ENCODE data around the gene TMEM154. TPM values are rescaled to one million over a fixed set of nuclear protein-coding genes. Genes with fewer than 3 reads are reported as not detected.

The TMEM154 gene
- total RNA-seq, 2 experiments from 2014 or later, result 47.1 to 50.0 TPM

DNA sequence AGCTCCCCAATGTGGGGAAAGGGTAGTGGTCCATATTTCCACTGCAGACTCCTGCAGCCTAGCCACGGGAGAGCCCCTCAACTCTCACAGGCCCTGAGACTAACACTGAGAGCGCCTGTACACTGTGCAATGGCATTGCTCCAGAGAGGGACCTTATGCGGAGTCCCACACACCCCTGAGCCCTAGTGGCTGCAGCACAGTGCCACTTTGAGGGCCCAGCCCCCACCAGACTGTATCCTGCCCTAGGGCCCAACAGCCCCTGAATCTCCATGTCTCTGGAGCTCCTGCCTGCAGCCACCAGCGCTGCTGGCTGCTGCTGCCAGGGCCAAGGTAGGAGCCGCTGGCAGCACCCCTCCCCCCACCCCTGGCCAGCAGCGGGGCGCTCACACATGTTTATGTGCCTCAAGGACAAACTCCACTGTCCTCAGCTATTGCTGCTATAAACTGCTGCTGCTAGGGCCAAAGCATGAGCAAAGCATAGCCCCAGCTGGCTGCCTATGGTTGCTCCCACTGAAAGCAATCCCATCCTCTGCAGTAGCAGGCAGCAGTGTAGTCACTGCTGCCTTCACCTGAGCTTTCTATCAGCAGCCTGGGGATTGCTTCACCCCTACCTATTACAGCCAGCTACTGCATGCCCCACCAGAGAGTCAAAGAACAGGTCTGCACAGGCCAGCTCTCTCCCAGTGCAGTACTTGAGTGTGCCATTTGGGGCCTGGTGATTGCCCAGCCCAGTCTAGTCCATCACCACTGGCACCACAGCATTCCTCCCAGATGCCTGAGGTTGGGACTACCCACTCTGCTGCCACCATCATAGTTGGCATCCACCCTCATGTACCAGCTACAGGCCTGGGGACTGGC, 24.3 kb downstream of the TMEM154 start:
- H3K4me3 Mint-ChIP-seq, result no peak overlapping the region
- peaks cover 79% of the 10 kb centered on the region for H3K36me3 Mint-ChIP-seq (ENCODE audit: low read depth)
- no peak for DNase-seq
- CTCF ChIA-PET, result interaction anchor here (1.6 kb wide), 1 partner anchor 12 kb away, joined by 3 read pairs; no protein-coding TSS in a partner anchor
- H3K27ac Mint-ChIP-seq, result no peak overlapping the region
- no peaks in the 10 kb centered on the region for H3K27me3 Mint-ChIP-seq
- H3K9me3 Mint-ChIP-seq, result peaks cover 32% of the 10 kb centered on the region
- POLR2A ChIA-PET, result no interaction called here
- peaks cover 12% of the 10 kb centered on the region for H3K4me1 Mint-ChIP-seq

DNA sequence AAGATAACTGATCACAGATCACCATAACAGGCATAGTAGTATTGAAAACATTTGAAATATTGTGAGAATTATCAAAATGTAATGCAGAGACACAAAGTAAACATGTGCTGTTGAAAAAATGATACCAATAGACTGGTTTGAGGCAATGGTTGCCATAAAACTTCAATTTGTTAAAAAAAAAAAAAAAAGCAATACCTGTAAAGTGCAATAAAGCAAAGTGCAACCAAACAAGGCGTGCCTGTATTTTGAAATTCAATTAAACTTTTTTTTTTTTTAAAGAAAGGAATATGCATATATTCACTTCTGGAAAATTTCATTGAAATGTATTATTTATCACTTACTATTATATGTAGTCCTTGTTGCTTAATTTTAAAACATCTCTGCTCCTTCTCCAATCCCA, 27.7 kb downstream of the TMEM154 start:
- peaks cover 74% of the 10 kb centered on the region for H3K36me3 Mint-ChIP-seq (ENCODE audit: low read depth)
- DNase-seq, result no peak
- H3K4me3 Mint-ChIP-seq, result no peak overlapping the region
- H3K9me3 Mint-ChIP-seq, result peaks cover 10% of the 10 kb centered on the region
- no peak overlapping the region for H3K27ac Mint-ChIP-seq
- CTCF ChIA-PET, result no interaction called here
- H3K4me1 Mint-ChIP-seq, result peaks cover 20% of the 10 kb centered on the region
- POLR2A ChIA-PET, result no interaction called here
- H3K27me3 Mint-ChIP-seq, result no peaks in the 10 kb centered on the region

DNA sequence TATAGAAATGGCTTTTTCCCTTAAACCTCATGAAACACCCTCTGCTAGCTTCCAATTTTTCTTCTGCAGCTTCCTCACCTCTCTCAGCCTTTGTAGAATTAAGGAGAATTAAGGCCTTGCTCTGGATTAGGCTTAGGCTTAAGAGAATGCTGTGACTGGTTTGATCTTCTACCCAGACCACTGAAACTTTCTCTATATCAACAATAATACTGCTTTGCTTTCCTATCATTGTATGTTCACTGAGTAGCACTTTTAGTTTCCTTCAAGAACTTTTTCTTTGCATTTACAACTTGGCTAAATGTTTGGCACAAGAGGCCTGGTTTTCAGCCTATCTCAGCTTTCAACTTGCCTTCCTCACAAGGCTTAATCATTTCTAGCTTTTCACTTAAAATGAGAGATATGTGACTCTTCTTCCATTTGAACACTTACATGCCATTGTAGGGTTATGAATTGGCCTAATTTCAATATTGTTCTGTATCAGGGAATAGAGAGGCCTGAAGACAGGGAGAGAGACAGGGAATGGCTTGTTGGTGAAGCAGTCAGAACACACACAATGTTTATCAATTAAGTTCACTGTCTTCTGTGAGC, 28.2 kb downstream of the TMEM154 start:
- Mint-ChIP-seq H3K4me3 (no peak overlapping the region), H3K4me1 (peaks cover 22% of the 10 kb centered on the region), H3K9me3 (peaks cover 5% of the 10 kb centered on the region), H3K27ac (no peak overlapping the region), H3K36me3 (ENCODE audit: low read depth) (peaks cover 74% of the 10 kb centered on the region), H3K27me3 (no peaks in the 10 kb centered on the region)
- POLR2A ChIA-PET, result interaction anchor here (0.6 to 0.9 kb wide), 2 partner anchors 28 to 128 kb away, joined by 3 read pairs; partner anchors contain the start of genes ARFIP1 and TIGD4
- no peak for DNase-seq
- CTCF ChIA-PET, result interaction anchor here (1.3 kb wide), 1 partner anchor 28 kb away, joined by 3 read pairs; no protein-coding TSS in a partner anchor

DNA sequence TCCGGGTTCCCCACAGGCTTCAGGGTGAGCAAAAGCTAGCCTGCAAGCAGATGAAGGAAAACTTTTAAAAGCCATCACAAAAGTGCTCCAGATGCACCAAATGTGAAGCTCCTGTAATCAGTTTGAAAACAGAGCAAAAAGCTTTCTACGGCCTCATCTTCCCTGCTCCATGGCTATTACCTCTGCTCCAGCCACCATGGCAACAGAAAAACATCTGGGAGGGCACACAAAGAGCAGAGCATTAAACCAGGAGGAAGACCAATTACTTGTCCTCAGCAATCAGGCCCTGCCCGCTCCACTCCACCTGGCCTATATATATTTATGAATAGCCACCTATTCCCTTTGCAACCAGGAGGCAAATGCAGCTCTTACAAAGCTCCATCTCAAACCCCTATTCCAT, 33.6 kb downstream of the TMEM154 start:
- CTCF ChIA-PET, result interaction anchor here (0.9 to 10.5 kb wide), 3 partner anchors 24 to 482 kb away, joined by 3 to 155 read pairs (median 3); no protein-coding TSS in a partner anchor
- Mint-ChIP-seq H3K4me1 (peaks cover 49% of the 10 kb centered on the region), H3K4me3 (no peak overlapping the region), H3K36me3 (ENCODE audit: low read depth) (peaks cover 59% of the 10 kb centered on the region), H3K9me3 (no peaks in the 10 kb centered on the region), H3K27me3 (no peaks in the 10 kb centered on the region), H3K27ac (no peak overlapping the region)
- POLR2A ChIA-PET, result interaction anchor here (0.9 to 1.3 kb wide), 2 partner anchors 14 to 109 kb away, joined by 3 to 12 read pairs; partner anchors contain the start of gene FBXW7
- DNase-seq, result no peak

DNA sequence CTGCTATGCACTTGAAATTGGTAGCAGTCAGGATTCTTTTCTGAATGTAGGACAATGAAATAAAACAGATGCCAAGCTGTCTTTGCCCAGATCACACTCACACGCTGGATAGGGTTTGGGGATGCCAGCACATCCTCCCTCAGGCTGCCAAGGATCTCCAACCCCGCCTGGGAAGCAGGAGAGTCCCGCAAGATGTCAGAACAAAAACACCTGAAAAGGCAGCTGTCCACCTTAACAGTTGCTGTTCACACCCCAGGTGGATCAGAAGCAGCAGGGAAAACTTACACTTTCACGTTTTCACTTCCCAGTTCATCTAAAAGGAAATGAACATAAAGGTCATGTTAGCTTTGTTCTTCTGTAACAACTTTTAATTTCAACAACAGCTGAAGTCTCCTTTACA, 35.7 kb downstream of the TMEM154 start:
- H3K4me3 Mint-ChIP-seq, result no peak overlapping the region
- peaks cover 53% of the 10 kb centered on the region for H3K36me3 Mint-ChIP-seq (ENCODE audit: low read depth)
- CTCF ChIA-PET, result interaction anchor here (0.7 to 10.5 kb wide), 5 partner anchors 34 to 143 kb away, joined by 3 to 155 read pairs (median 4); no protein-coding TSS in a partner anchor
- no peak for DNase-seq
- no peaks in the 10 kb centered on the region for H3K9me3 Mint-ChIP-seq
- H3K27me3 Mint-ChIP-seq, result no peaks in the 10 kb centered on the region
- peaks cover 55% of the 10 kb centered on the region for H3K4me1 Mint-ChIP-seq
- H3K27ac Mint-ChIP-seq, result peak overlapping the region; percentile 79
- POLR2A ChIA-PET, result interaction anchor here (1.9 to 4.2 kb wide), 2 partner anchors 35 to 108 kb away, joined by 14 to 32 read pairs; partner anchors contain the start of genes FBXW7 and TMEM154

DNA sequence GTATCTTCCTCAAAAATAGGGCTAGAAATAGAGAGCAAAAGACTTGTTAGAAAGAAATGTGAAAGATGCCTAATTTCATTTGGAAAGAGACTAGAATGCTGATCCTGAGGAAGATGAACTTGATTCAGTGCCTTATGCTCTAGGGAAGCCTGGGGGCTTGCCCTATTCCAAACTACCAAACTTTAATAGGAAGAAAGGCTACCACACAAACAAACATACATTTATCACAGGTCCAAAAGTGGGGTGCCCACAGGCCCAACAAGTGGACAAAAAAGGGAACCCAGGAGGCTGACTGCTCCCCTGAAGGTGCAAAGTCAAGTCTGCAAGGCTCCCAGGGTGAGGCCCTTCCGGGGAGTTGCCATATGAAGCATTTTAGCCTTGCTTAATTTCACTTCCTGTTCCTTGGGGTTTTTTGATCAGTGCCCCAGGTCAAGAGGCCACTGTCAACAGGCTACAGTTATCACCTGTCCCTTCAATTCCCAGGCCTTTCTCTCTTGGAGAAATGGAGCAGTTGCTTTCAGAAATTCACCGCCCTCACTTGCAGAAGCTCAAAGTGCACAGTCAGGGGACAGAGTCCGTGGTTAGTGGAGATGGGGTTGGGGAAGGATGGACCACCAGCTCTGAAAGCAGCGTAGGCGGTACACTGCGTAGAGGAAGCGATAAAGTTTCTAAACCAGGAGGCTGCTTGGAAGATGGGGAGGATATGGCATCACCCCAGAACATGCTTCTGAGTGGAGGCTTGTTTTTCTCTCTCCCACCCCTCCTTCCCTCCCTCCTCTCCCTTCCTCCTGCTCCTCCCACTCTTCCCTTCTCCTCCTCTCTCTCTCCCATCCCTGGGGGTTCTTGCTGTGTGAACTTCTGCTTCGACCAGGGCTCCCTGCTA, 36.4 kb downstream of the TMEM154 start:
- peaks cover 55% of the 10 kb centered on the region for H3K4me1 Mint-ChIP-seq
- peaks cover 52% of the 10 kb centered on the region for H3K36me3 Mint-ChIP-seq (ENCODE audit: low read depth)
- ChIA-PET POLR2A (interaction anchor here (1.9 to 4.2 kb wide), 2 partner anchors 36 to 107 kb away, joined by 14 to 32 read pairs; partner anchors contain the start of genes FBXW7 and TMEM154), CTCF (interaction anchor here (0.7 to 10.5 kb wide), 9 partner anchors 12 to 235 kb away, joined by 3 to 155 read pairs (median 3); partner anchors contain the start of genes FBXW7 and TMEM154)
- H3K9me3 Mint-ChIP-seq, result no peaks in the 10 kb centered on the region
- peak overlapping the region; percentile 79 for H3K27ac Mint-ChIP-seq
- H3K27me3 Mint-ChIP-seq, result no peaks in the 10 kb centered on the region
- DNase-seq, result peak; percentile 49
- peak overlapping the region; percentile 28 for H3K4me3 Mint-ChIP-seq

DNA sequence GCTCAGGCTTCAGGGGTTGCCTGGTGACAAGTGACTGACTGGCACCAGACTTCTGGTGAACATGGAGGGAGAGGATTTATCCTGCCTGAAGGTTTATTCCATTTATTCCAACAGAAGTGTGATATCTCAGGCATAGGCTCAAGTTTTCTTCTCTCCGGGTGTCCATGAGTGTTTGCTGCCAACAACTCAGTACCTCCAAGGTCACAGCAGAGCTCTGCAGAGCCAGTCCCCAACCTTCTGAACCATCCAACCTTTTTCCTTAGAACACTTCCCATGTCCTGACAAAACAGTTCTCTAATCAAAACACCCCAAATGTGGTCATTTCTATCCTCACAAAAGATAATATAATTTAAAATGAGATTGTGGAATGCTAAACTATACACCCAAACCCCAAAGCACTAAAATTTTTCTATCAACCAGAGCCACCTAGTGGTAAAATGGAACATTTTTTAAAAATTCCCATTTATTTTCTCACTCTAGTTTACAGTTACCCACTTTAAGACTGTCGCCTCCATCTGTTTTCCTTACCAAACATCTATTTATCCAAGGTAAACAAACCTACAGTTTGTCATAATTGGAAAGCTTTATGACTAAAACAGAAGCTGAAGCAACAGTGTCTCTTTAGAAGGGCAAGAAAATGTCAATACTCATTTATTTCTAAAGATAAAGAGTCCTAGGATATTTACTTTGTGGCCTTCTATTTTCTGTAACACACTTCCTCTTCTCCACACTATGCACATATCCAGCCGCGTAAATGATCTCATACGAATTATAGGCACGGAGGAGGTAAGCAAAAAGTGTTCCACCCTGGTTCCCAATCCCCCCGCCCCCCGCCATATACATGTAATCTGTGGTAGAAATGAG, 39.5 kb downstream of the TMEM154 start:
- Mint-ChIP-seq H3K36me3 (ENCODE audit: low read depth) (peaks cover 48% of the 10 kb centered on the region), H3K9me3 (no peaks in the 10 kb centered on the region), H3K4me3 (no peak overlapping the region), H3K27me3 (no peaks in the 10 kb centered on the region), H3K4me1 (peaks cover 42% of the 10 kb centered on the region), H3K27ac (no peak overlapping the region)
- ChIA-PET POLR2A (interaction anchor here (1.0 to 4.2 kb wide), 3 partner anchors 11 to 105 kb away, joined by 3 to 32 read pairs (median 3); partner anchors contain the start of gene FBXW7), CTCF (interaction anchor here (0.8 to 10.5 kb wide), 16 partner anchors 9 to 540 kb away, joined by 3 to 155 read pairs (median 4); partner anchors contain the start of gene FBXW7)
- DNase-seq, result no peak

DNA sequence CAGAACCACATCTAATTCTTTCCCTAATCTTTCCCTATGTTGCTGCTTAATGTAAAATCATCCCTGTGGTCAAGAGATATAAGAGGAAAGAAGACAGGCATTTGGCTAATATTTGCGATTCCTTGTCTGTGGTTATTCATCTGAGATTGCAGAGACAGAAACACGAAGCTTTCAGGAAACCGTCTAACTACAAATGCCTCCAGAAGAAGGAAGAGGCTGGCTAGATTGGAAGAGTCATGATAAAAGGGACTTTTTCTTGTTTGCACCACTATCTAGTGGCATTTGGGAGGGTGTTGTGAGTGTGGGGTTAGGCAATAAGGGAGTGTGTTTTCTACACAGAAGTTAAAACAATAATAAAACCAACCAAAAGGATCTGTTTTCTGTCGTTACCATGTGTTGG, 43.9 kb downstream of the TMEM154 start:
- Mint-ChIP-seq H3K27me3 (no peaks in the 10 kb centered on the region), H3K36me3 (ENCODE audit: low read depth) (peaks cover 49% of the 10 kb centered on the region), H3K4me3 (no peak overlapping the region), H3K9me3 (no peaks in the 10 kb centered on the region), H3K27ac (no peak overlapping the region), H3K4me1 (peaks cover 19% of the 10 kb centered on the region)
- POLR2A ChIA-PET, result no interaction called here
- no peak for DNase-seq
- CTCF ChIA-PET, result interaction anchor here (0.9 kb wide), 1 partner anchor 134 kb away, joined by 3 read pairs; no protein-coding TSS in a partner anchor

DNA sequence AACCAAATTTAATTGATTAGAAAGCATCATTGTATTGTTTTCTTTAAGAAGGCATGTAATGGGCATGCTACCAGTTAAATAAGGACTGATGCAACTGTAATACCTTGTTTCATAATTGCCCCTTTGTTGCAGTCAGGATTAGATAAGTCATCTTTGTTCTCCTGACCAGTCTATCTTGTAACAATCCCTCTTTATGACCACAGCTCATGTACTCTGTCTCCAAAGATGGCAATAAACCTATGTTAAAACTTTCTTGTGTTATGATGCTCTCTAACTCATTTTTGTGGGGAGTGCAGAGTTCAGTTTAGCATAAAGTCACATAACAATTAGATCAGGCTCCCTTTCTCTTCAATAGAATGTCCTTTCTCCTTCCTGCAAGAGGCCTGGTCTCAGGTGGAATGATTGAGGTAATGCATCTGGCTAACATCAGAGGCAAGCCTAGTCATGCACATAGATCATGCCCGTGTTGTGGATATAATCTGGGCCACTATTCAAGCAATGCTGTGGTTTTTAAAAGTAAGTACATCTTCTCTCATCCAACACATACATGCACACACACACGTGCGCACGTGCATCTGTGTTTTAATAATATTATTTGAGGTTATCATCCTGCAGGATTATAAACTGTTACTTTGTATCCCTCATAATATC, 45.6 kb downstream of the TMEM154 start:
- Mint-ChIP-seq H3K27ac (no peak overlapping the region), H3K4me3 (no peak overlapping the region), H3K27me3 (no peaks in the 10 kb centered on the region), H3K36me3 (ENCODE audit: low read depth) (peaks cover 44% of the 10 kb centered on the region), H3K9me3 (no peaks in the 10 kb centered on the region), H3K4me1 (peaks cover 12% of the 10 kb centered on the region)
- CTCF ChIA-PET, result interaction anchor here (0.7 kb wide), 1 partner anchor 40 kb away, joined by 3 read pairs; no protein-coding TSS in a partner anchor
- no peak for DNase-seq
- POLR2A ChIA-PET, result no interaction called here

DNA sequence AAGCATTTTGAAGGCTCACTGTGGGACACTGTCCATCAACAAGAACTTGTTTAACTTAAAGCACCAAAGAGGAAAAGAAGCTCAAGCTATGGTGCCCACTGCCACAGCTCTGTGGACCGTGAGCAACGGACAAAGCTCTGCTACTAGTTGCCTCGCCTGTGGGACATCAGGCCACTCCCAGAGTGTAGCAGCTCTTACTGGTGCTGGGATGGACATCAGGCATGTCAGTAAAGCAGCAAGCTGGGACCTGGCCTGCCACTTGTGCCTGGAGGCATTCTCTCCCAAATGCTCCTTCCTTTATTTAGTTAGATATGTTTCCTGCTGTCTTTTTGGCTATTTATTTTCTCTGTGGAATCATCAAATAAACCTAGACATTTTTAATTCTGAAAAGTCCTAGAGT, 46.7 kb downstream of the TMEM154 start:
- Mint-ChIP-seq H3K27me3 (no peaks in the 10 kb centered on the region), H3K27ac (no peak overlapping the region), H3K4me3 (no peak overlapping the region), H3K9me3 (no peaks in the 10 kb centered on the region), H3K4me1 (peaks cover 11% of the 10 kb centered on the region), H3K36me3 (ENCODE audit: low read depth) (peaks cover 49% of the 10 kb centered on the region)
- DNase-seq, result no peak
- ChIA-PET POLR2A (interaction anchor here (0.7 to 1.0 kb wide), 2 partner anchors 97 to 131 kb away, joined by 3 read pairs; partner anchors contain the start of gene FBXW7), CTCF (interaction anchor here (0.7 to 2.2 kb wide), 2 partner anchors 41 to 131 kb away, joined by 3 to 10 read pairs; no protein-coding TSS in a partner anchor)

DNA sequence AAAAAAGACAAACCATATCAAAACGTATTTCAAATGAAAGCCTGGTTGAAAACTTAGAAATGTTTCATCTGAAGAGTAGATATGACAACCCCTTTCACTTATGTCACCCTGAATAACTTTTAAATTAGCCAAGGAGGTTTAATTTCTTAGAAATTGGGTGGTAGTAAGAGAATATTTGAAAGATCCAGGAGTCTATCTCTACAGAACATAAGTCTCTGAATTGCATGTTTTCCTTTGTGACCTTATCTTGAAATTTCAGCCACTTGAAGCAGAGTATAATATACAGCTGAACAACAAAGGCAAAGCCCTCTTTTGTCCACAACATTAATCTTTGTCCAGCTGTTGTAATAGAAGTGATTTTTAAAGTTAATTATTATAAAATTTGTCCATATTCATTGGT, 49.5 kb downstream of the TMEM154 start:
- no peaks in the 10 kb centered on the region for H3K27me3 Mint-ChIP-seq
- no peak overlapping the region for H3K27ac Mint-ChIP-seq
- H3K4me3 Mint-ChIP-seq, result no peak overlapping the region
- POLR2A ChIA-PET, result interaction anchor here (1.0 kb wide), 1 partner anchor 94 kb away, joined by 3 read pairs; the partner anchor contains the start of gene FBXW7
- peaks cover 9% of the 10 kb centered on the region for H3K4me1 Mint-ChIP-seq
- CTCF ChIA-PET, result interaction anchor here (0.7 to 1.2 kb wide), 2 partner anchors 92 to 129 kb away, joined by 3 to 7 read pairs; no protein-coding TSS in a partner anchor
- H3K36me3 Mint-ChIP-seq (ENCODE audit: low read depth), result peaks cover 44% of the 10 kb centered on the region
- H3K9me3 Mint-ChIP-seq, result no peaks in the 10 kb centered on the region
- no peak for DNase-seq
